HG03139 (cell line): Measurements from ENCODE around the gene ERLEC1.
"Not testable (repeated sequence)": the region's sequence is repeated elsewhere in the genome, so short reads cannot be mapped to it uniquely, and the experiment has no call there.

ENCODE experiments used
- ATAC-seq: cut with Tn5 transposase; IDR thresholded peaks from one replicate; pipeline ENCODE4 v1.9.1; 2021; ENCODE audit not compliant: unreplicated experiment

Gene ERLEC1

DNA sequence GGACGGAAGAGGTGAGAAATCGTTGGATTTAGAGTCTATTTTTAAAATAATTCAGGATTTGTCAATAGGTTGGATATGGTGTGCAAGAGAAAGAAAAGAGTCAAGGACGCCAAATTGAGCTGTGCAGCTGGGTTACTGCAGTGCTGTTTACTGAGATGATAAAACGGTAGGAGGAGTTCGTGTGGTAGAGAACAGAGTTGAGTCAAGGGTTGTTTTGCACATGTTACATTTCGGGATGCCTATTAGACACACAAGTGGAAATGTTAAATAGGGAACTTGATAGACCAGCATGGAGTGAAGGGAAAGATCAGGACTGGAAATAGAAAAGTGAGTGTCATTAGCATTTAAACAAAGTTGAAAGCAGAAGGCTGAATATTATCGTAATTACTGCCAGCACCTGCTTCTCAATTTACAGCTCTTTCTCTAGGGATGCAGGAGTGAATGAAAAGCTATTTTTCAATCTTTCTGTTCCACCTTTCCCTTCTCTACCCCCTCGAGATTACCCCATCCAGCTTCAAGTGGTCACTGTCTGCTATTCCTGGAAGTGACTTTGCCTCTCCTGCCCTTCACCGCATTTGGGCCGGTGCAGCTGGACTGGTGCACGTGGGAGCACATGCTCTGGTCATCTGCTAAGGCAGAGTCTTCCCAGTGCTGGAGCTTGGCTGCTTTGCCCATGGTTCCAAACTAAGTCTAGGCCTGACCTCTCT is 42.6 kb downstream of the ERLEC1 start:
- ATAC-seq = no peak

DNA sequence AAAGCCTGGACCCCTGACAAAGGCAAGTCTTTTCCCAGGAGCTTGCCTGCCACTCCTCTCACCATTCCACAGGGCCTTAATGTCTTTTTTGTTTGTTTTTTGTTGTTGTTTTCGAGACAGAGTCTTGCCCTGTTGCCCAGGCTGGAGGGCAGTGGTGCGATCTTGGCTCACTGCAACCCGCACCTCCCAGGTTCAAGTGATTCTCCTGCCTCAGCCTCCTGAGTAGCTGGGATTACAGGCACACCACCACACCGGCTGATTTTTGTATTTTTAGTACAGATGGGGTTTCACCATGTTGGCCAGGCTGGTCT is 43.1 kb downstream of the ERLEC1 start:
- ATAC-seq = not testable (repeated sequence)

DNA sequence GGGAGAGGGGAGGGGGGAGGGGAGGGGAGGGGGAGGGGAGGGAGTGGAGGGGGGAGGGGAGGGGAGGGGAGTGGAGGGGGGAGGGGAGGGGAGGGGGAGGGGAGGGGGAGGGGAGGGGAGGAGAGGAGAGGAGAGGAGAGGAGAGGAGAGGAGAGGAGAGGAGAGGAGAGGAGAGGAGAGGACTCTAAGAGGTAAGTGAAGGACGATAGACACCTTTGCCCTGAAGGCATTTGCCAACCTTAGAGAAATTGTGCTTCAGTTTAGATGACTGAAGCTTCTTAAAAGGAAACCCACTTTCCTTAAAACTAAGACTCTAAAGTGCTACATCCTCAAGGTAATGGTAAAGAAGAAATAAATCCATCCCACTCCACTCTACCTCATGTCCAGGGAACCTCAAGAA is 53.7 kb downstream of the ERLEC1 start:
- no peak for ATAC-seq

DNA sequence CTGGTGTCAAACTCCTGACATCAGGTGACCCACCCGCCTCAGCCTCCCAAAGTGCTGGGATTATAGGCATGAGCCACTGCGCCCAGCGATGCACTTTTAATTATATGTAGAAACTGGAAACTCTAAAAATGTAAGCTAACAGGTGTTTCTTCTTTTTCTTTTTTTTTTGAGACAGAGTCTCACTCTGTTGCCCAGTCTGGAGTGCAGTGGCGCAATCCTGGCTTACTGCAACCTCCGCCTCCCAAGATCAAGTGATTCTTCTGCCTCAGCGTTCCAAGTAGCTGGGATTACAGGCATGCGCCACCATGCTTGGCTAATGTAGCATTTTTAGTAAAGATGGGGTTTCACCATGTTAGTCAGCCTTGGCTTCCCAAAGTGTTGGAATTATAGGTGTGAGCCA is 54.8 kb downstream of the ERLEC1 start:
- ATAC-seq = not testable (repeated sequence)

DNA sequence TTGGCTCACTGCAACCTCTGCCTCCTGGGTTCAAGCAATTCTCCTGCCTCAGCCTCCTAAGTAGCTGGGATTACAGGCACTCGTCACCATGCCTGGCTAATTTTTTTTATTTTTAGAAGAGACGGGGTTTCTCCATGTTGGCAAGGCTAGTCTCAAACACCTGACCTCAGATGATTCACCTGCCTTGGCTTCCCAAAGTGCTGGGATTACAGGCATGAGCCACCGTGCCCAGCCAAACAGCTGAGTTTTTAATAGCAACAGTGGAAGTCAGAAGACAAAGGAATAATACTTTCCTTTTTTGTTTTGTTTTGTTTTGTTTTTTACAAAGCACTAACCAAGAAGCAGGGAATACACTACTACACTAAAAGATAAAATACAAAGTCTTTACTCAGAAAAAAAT is 56.0 kb downstream of the ERLEC1 start:
- no peak for ATAC-seq

DNA sequence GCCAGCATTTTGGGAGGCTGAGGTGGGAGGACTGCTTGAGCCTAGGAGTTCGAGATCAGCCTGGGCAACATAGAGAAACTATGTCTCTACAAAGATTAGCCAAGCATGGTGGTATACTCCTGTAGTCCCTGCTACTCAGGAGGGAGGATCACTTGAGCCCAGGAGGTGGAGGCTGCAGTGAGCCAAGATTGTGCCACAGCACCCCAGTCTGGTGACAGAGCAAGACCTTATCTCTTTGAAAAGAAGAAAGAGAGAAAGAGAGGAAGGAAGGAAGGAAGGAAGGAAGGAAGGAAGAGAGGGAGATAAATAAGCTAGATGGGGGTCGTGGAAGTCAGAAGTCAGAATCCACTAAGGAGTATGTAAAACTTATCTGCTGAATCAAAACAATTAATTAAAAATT is 56.8 kb downstream of the ERLEC1 start:
- no peak for ATAC-seq

DNA sequence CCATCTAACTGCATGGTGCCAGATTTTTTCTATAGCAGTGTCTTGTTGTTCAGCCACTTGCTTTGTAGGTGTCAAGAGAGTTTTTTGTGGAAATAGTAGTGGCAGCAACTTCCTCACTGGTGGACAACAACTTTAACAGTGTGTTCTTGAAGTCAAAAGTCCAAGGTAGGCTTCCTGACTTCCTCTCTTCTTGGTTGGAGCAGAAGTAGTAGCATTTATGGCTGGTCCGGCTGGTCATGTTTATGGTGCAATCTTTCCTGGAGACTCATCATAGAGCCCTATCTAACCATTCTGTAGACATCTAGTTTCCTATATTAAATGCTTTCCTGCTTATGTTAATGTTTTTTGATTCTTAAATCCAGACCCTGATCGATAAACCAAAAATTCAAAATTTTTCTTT is 61.2 kb downstream of the ERLEC1 start:
- no peak for ATAC-seq

DNA sequence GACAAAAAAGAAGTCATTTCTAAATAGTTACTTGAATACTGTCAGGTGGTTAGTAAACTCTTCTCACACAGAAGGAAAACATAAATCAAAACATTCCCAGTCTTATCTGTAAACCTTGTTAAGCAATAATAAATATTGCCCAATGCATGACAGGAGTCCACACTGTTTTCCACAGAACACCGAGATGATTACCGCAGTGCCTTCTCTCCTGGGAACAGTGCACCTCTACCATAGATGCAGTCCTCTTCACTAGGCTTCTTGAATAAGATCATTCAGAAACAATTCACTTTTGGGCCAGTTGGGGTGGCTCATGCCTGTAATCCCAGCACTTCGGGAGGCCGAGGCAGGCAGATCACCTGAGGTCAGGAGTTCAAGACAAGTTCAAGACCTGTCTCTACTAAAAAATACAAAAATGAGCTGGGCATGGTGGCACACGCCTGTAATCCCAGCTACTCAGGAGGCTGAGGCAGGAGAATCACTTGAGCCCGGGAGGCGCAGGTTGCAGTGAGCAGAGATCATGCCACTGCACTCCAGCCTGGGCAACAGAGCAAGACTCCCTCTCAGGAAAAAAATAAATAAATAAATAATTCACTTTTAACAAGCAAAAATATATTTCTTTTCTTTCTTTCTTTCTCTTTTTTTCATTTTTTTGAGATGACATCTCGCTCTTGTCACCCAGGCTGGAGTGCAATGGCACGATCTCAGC is 64.4 kb downstream of the ERLEC1 start:
- not testable (repeated sequence) for ATAC-seq

DNA sequence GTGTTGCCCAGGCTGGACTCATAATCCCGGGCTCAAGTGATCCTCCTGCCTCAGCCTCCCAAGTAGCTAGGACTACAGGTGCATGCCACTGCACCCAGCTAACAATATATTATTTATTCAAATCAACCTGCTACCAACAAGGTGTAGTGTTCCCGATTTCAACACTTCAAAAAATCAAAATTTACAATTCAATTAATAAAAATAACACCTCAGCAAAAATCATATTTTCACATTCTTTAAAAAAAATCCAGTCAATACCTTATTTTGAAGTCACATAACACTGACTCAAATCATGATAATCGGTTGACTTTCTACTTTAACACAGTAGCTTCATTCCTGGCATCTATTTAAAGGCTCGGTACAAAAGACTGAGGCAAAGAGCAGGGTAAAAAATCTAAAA is 65.7 kb downstream of the ERLEC1 start:
- ATAC-seq = no peak

DNA sequence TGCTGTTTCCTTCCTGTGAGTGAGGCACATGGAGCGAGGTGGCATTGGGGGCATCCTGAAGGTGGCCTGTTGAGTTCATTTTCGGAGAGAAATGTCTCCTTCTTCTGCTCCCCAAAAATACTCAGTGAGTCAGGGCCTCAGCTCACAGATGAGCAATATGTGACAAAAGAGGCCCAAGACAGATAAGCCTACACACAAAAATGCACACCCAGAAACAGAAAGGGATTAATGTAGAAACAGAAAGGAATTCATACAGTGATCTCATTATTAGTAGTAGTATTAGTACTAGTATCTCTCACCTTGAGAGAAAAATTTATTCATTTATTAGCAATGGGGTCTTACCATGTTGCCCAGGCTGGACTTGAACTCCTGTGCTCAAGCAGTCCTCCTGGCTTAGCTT is 67.8 kb downstream of the ERLEC1 start:
- no peak for ATAC-seq

DNA sequence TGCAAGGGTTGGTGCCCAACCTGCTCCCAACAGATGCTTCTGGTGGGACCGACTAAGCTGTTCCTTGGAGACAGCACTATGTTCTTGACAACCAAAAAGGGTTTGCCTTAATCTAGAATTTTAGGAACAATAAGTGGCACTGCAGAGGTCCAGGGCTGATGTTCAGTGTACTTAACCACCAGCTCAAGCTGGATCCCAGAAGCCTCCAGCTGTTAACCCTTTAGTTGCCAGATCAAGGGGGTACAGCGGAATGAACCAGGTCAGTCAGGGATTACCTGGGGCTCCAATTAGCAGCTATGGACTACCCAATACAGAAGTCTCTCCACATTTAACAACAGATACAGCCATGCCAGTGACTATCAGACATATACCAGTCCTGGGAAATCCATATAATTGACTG is 69.4 kb downstream of the ERLEC1 start:
- no peak for ATAC-seq

DNA sequence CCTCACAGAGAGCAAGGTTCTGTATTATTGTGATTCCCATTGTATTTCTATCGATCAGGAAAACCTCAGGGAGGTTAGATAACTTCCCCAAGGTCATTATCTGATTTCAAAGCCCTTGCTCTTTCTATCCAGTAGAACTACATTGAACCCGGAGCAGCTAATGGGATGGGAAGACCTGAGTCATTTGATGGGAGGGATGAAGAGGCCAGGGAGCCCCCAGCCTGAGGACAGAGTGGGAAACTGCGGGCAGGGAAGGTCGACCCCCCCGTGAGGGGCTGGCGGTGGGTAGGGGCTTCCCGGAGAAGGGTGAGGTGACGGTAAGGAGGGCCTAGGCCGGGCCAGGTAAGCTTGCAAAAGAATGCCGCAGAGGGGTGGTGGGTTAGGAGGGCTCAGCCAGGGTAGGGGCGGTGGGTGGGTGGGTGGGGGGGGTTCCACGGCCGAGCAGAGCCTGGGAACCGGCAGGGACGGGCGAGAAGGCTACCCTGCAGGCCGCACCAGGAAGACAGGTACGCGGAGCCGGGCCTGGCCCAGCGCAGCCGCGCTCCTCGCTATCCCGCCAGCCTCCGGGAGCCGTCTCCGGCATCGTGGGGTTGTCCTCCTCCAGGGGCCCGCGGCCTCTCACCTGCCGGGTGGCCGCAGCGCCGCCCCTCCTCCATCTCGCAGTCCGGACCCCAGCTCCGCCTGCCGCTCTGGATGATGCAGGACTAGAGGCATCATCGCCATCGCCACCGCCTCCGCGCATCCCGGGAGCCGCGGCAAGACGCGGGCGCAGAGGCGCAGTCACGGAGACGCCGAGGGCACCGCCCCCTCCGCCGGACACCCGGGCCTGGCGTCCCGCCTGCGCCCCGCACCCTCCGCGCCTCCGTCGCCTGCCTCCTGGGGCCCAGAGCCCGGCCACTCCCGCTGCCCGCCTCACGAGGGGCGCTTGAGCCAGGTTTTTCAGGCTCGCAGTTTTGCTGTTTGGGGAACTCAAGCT is 72.7 kb downstream of the ERLEC1 start, which contains the start of gene GPR75:
Gene GPR75, minus strand, starts transcription at position 762 of the 976 bp plus-strand sequence. CDS start 5,211 bp downstream, outside the sequence.
- no peak for ATAC-seq

DNA sequence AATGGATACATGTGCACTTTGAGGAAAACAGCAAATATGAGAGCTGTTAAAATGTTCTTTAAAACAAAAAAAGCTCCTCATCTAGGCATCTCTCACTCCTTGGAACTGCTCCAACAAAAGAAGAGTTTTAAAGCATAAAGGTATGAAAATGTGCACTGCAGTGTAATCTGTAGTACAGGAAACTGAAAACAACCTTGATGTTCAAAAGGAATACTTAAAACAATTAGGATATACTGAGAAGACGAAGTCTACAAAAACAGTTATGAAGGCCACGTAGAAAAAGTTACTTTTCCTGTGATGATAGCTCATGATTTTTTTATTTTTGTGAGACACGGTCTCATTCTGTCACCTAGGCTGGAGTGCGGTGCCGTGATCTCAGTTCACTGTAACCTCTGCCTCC is 75.0 kb downstream of the ERLEC1 start:
- no peak for ATAC-seq

DNA sequence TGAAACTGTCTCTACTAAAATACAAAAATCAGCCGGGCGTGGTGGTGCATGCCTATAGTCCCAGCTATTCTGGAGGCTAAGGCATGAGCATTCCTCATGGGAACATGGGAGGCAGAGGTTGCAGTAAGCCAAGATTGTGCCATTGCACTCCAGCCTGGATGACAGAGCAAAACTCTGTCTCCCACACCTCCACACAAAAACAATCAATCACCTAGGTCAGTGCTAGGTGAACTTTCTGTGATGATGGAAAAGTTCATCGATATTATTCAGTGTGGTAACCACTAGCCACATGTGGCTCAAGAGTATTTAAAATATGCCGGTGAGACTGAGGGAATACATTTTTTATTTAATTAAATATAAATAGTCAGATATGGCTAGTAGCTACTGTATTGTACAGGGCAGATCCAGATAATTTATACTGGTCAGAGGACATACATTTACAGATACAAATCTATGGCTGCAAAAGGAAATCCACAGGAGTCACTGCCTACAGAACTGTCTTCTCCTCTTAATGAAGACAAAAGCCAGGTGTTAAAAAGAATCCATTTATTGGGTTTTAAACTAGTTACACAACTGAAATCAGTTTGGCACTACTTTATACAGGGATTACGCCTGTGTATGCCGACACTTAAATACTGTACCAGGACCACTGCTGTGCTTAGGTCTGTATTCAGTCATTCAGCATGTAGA is 76.8 kb downstream of the ERLEC1 start:
- no peak for ATAC-seq

DNA sequence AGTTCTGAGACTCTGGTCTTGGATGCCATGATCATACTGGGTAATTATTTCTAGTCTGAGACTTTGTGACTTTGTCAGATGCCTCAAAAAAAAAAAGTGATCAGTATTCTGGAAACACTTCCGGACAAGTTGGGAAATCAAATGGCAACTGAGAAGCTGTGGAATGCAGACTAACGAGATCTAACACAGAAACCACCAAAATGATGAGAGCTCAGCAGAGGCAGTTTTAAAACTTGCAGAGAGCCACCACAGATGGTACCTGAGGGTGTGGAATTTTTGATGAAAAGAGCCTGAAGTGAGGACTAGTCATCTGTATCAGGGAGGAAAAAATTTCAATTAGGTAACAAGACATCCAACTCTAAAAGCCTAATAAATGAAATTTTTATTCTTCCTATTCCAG is 78.4 kb downstream of the ERLEC1 start:
- no peak for ATAC-seq

DNA sequence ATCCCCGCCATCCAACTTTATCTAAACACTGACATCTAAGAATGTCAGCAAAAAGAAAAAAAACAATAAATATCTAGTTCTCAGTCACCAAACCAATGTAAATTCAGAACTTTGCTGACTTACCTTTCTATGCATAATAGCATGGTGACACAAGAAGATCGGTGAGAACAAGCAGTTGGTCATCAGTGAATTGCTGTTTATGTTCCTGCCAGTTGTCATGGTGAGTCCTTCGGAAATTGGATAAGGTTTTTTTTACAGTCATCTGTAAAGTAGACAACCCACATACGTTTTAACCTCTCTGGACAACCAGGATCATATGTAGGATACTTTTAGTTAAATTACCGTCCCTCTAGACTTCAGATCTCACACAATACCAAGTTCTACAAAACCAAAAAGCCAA is 79.1 kb downstream of the ERLEC1 start:
- ATAC-seq = no peak

DNA sequence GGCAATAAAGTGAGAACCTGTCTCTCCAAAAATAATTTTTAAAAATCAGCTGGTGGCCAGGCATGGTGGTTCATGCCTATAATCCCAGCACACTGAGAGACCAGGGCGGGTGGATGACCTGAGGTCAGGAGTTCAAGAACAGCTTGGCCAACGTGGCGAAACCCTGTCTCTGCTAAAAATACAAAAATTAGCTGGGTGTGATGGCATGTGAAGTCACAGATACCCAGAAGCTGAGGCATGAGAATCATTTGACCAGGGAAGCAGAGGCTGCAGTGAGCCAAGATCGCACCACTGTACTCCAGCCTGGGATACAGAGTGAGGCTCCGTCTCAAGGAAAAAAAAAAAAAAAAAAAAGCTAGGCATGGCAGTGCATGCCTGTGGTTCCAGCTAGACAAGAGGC is 80.3 kb downstream of the ERLEC1 start:
- no peak for ATAC-seq

DNA sequence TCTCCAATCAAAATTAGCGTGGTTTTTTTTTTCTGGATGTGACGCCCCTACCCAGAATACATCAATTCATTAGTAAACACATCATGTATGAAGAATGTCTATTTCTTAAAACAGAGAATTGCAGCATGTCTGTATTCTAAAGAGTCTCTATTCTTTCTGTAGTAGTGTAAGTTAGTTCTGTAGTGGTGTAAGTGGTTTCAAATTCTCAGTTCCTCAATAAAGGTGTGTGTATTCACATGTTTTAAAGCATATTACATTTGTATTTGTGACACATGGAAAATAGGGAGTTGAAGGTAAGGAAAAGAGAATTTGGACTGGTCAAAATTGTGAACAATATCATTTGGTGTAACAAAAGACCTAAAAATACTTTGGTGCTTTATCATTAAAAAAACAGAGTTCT is 80.9 kb downstream of the ERLEC1 start:
- ATAC-seq = no peak
